PFSK-1 (cell line): ENCODE data around the gene TOM1L2.
A peak's percentile ranks its signal among the peaks of the same experiment; 100 is the strongest.

Experiments used
- FOXP2 ChIP-seq: optimal IDR thresholded peaks from 2 replicates; pipeline ENCODE3; 2011; ENCODE audit warnings: borderline replicate concordance, control low read depth, inconsistent platforms; ENCODE audit not compliant: insufficient read depth; ENCODE audit errors: extremely low read length, extremely low read depth
- POLR2AphosphoS5 ChIP-seq: IDR thresholded peaks from 2 replicates; pipeline ENCODE4 v1.6.1; 2012; ENCODE audit warnings: low read depth, mild to moderate bottlenecking, control low read depth, low read length, moderate library complexity
- SIN3A ChIP-seq: IDR thresholded peaks from 2 replicates; pipeline ENCODE4 v1.6.1; 2012; ENCODE audit warnings: mild to moderate bottlenecking, low read length, moderate library complexity, borderline replicate concordance; ENCODE audit not compliant: insufficient read depth
- TAF1 ChIP-seq: IDR thresholded peaks from 2 replicates; pipeline ENCODE4 v1.6.1; 2012; ENCODE audit warnings: low read length, control low read depth, borderline replicate concordance; ENCODE audit not compliant: insufficient read depth
- TF ChIP-seq, protein P1 (sequence below), 2 experiments: IDR thresholded peaks; 2 replicates each; pipeline versions ENCODE4 v1.6.1 to v1.8.0; 2011 to 2012; ENCODE audit warnings: low read depth in 2 of 2, low read length in 2 of 2, control low read depth in 1 of 2, inconsistent platforms in 1 of 2, mild to moderate bottlenecking in 1 of 2, moderate library complexity in 1 of 2; ENCODE audit not compliant: insufficient read depth in 1 of 2

DNA sequence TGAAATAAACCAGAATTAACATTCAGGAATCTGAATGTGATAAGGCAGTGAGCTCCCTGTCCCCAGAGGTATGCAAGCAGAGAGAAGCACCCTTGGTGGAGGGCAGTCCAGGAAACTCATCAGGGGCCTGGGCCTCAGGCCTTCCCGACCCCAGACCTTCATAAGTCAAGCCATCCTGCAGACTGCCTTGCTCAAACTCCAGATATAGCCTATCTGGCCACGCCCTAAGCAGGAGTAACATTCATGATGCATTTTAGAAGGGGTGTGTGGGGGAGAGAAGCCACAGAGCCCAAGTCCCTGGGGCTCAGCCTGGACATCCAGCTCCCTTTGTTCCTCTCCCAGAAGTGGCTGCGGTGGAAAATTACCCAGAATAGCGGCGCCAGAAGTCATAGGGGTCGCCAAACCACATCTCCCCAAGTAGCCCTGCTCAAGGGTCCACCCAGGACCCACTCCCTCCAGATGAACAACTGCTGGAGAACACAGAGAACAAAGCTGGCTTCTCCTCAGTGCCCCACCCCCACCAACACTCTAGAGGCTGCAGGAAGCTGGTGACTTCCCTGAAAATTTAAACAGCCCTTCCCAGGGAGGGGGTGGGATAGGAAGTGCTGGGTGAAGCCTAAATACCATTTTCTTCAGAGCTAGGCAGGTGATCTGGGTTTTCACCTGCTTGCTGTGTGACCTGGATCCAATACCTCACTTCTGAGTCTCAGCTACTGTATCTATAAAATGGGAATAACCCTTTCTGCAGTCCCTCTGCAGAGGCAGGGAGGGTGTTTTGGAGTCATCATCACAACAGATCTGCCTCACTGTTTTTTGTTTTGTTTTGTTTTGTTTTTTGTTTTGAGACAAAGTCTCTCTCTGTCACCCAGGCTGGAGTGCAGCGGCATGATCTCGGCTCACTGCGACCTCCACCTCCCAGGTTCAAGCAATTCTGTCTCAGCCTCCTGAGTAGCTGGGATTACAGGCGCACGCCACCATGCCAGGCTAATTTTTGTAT is 133.9 kb downstream of the TOM1L2 start:
- TF ChIP-seq POLR2AphosphoS5 (no peak), TAF1 (no peak), SIN3A (0 out of 2 replicates have a peak, but pooled peaks have one; percentile 21), FOXP2 (no peak)
- TF ChIP-seq, protein P1, sequence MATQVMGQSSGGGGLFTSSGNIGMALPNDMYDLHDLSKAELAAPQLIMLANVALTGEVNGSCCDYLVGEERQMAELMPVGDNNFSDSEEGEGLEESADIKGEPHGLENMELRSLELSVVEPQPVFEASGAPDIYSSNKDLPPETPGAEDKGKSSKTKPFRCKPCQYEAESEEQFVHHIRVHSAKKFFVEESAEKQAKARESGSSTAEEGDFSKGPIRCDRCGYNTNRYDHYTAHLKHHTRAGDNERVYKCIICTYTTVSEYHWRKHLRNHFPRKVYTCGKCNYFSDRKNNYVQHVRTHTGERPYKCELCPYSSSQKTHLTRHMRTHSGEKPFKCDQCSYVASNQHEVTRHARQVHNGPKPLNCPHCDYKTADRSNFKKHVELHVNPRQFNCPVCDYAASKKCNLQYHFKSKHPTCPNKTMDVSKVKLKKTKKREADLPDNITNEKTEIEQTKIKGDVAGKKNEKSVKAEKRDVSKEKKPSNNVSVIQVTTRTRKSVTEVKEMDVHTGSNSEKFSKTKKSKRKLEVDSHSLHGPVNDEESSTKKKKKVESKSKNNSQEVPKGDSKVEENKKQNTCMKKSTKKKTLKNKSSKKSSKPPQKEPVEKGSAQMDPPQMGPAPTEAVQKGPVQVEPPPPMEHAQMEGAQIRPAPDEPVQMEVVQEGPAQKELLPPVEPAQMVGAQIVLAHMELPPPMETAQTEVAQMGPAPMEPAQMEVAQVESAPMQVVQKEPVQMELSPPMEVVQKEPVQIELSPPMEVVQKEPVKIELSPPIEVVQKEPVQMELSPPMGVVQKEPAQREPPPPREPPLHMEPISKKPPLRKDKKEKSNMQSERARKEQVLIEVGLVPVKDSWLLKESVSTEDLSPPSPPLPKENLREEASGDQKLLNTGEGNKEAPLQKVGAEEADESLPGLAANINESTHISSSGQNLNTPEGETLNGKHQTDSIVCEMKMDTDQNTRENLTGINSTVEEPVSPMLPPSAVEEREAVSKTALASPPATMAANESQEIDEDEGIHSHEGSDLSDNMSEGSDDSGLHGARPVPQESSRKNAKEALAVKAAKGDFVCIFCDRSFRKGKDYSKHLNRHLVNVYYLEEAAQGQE (IDR thresholded peaks at IDR 0.05; ENCODE audit: insufficient read depth in 1 of 2, low read depth in 2 of 2, low read length in 2 of 2), result peak in 1 of 2 experiments; percentile 41; a peak in 1 of 4 replicates
